SK-N-MC (cell line): ENCODE data around the gene FOXD4L6.
"Not testable (repeated sequence)": the region's sequence is repeated elsewhere in the genome, so short reads cannot be mapped to it uniquely, and the experiment has no call there.

ENCODE experiments used
- EZH2 ChIP-seq: fragments of 200-600 bp; sonication (generic); IDR thresholded peaks from one replicate; pipeline ENCODE4 v1.6.1; 2017; ENCODE audit warnings: antibody characterized with exemption
- FOXP2 ChIP-seq: optimal IDR thresholded peaks from 2 replicates; pipeline ENCODE3; 2011; ENCODE audit warnings: mild to moderate bottlenecking, moderate library complexity; ENCODE audit not compliant: insufficient read depth; ENCODE audit errors: extremely low read length, control extremely low read depth
- POLR2AphosphoS5 ChIP-seq: IDR thresholded peaks from 2 replicates; pipeline ENCODE4 v1.6.1; 2012; ENCODE audit warnings: mild to moderate bottlenecking, low read depth, low read length, borderline replicate concordance

- not testable (repeated sequence) for TF ChIP-seq EZH2, POLR2AphosphoS5, FOXP2
Observed at GRCh38 chr9:41124250-41125108, 4.0 kb downstream of the FOXD4L6 start.
